Measurements from ENCODE around the gene PLA1A. TPM values are rescaled to one million over a fixed set of nuclear protein-coding genes. Genes with fewer than 3 reads are reported as not detected.

Gene PLA1A
- total and polyA plus RNA-seq, 10 of the 15 experiments (the other 5 are each of a cell fraction or from before 2014, with no cell fraction given), result 2.9 to 106 (median 4.8) TPM

DNA sequence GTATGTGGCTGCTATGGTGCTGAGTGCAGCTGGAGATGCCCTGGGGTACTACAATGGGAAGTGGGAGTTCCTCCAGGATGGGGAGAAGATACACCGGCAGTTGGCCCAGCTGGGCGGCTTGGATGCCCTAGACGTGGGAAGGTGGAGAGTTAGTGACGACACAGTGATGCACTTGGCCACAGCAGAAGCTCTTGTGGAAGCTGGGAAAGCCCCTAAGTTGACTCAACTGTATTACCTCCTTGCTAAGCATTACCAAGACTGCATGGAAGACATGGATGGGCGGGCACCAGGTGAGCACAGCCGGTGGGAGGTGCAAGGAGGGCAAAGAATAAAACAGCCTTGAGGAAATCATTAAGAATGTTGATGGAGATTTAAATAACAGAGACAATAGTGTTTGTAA lies 15.5 kb upstream of the PLA1A start:
- Histone ChIP-seq H3K36me3 (ENCODE audit: control insufficient read depth in 2 of 2, insufficient read depth in 2 of 2, low read length in 1 of 2) (peaks cover 0 to 5% of the 10 kb centered on the region in 2 experiments; a peak in 2 of 4 replicates), H4K20me1 (ENCODE audit: control insufficient read depth, insufficient read depth) (no peaks in the 10 kb centered on the region), H2AFZ (ENCODE audit: control insufficient read depth, low read depth, low read length) (peak overlapping the region; percentile 6; the same call in 1 of the 2 replicates), H3K27ac (ENCODE audit: control insufficient read depth, insufficient read depth) (peak overlapping the region; percentile 97), H3K9ac (ENCODE audit: control insufficient read depth, insufficient read depth, low read length) (peak overlapping the region; percentile 17; the same call in 1 of the 2 replicates), H3K4me1 (ENCODE audit: control insufficient read depth, insufficient read depth, low read length) (peaks cover 17% of the 10 kb centered on the region), H3K27me3 (replicated peaks in 1 of 2; ENCODE audit: control insufficient read depth in 2 of 2, insufficient read depth in 2 of 2, low read length in 1 of 2) (no peaks in the 10 kb centered on the region), H3K9me3 (replicated peaks; ENCODE audit: control insufficient read depth, insufficient read depth, low read length) (no peaks in the 10 kb centered on the region), H3K4me3 (peak overlapping the region; percentile 84), H3K79me2 (ENCODE audit: control insufficient read depth, insufficient read depth, low read length) (peaks cover 35% of the 10 kb centered on the region), H3K4me2 (ENCODE audit: control insufficient read depth, insufficient read depth) (peak overlapping the region; percentile 52)
- BruUV-seq (replicated peaks), result no TSS peak
- WGBS (ENCODE audit: insufficient coverage, insufficient replicate concordance, low lambda C conversion rate, missing lambda C conversion rate), result 4% methylated on average over 6 of the region's 6 CpGs
- FAIRE-seq (no peak), ATAC-seq (peak; percentile 56), DNase-seq (ENCODE audit: low read depth, low spot score) (no peak)
- in situ Hi-C loops (cut with MboI) (no loop called here), intact Hi-C loops (cut with micrococcal nuclease; ENCODE audit: unreplicated experiment) (no loop called here)
- POLR2A ChIA-PET, result interaction anchor here (0.6 to 7.4 kb wide), 15 partner anchors 9 to 513 kb away, joined by 3 to 133 read pairs (median 4); partner anchors contain the start of genes CD80 and PLA1A
- RAD21 ChIA-PET (ENCODE audit: unreplicated experiment), result interaction anchor here (0.7 to 6.2 kb wide), 14 partner anchors 11 to 160 kb away, joined by 3 to 76 read pairs (median 4); partner anchors contain the start of genes CD80 and PLA1A
- CTCF ChIA-PET, result interaction anchor here (0.9 to 6.4 kb wide), 9 partner anchors 10 to 120 kb away, joined by 3 to 56 read pairs (median 15); partner anchors contain the start of genes CD80 and COX17
- SMC1A ChIA-PET (ENCODE audit: uncharacterized antibody, unreplicated experiment), result interaction anchor here (0.6 to 5.7 kb wide), 15 partner anchors 8 to 117 kb away, joined by 3 to 62 read pairs (median 7); partner anchors contain the start of genes CD80 and PLA1A
- TF ChIP-seq EP300 (IDR thresholded peaks at IDR 0.05; ENCODE audit: borderline replicate concordance in 1 of 2, control insufficient read depth in 1 of 2, low read depth in 2 of 2, low read length in 2 of 2), result peak in 1 of 2 experiments; percentile 53; a peak in 1 of 4 replicates
- TF ChIP-seq, protein P1, sequence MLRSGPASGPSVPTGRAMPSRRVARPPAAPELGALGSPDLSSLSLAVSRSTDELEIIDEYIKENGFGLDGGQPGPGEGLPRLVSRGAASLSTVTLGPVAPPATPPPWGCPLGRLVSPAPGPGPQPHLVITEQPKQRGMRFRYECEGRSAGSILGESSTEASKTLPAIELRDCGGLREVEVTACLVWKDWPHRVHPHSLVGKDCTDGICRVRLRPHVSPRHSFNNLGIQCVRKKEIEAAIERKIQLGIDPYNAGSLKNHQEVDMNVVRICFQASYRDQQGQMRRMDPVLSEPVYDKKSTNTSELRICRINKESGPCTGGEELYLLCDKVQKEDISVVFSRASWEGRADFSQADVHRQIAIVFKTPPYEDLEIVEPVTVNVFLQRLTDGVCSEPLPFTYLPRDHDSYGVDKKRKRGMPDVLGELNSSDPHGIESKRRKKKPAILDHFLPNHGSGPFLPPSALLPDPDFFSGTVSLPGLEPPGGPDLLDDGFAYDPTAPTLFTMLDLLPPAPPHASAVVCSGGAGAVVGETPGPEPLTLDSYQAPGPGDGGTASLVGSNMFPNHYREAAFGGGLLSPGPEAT (IDR thresholded peaks at IDR 0.05; ENCODE audit: low read depth), result peak; percentile 81
- TF ChIP-seq YY1 (IDR thresholded peaks at IDR 0.05; ENCODE audit: low read depth, low read length), result 0 out of 2 replicates have a peak, but pooled peaks have one; percentile 12
- TF ChIP-seq, protein P2, sequence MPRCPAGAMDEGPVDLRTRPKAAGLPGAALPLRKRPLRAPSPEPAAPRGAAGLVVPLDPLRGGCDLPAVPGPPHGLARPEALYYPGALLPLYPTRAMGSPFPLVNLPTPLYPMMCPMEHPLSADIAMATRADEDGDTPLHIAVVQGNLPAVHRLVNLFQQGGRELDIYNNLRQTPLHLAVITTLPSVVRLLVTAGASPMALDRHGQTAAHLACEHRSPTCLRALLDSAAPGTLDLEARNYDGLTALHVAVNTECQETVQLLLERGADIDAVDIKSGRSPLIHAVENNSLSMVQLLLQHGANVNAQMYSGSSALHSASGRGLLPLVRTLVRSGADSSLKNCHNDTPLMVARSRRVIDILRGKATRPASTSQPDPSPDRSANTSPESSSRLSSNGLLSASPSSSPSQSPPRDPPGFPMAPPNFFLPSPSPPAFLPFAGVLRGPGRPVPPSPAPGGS (IDR thresholded peaks at IDR 0.05; ENCODE audit: borderline replicate concordance, insufficient read depth, low read depth, low read length, poor library complexity, severe bottlenecking), result peak; percentile 80
- TF ChIP-seq BMI1 (IDR thresholded peaks at IDR 0.05; ENCODE audit: borderline replicate concordance), result no peak; the same call in 1 of the 2 replicates
- peak; percentile 59 for TF ChIP-seq DPF2 (IDR thresholded peaks at IDR 0.05)
- peak; percentile 42; the same call in 1 of the 2 replicates for TF ChIP-seq RUNX3 (IDR thresholded peaks at IDR 0.05; ENCODE audit: low read length)
- TF ChIP-seq EED (IDR thresholded peaks at IDR 0.05; ENCODE audit: low read depth), result peak; percentile 90
- peak; percentile 90 for TF ChIP-seq IKZF2 (IDR thresholded peaks at IDR 0.05)
- TF ChIP-seq MYB (IDR thresholded peaks at IDR 0.05; ENCODE audit: borderline replicate concordance, low read depth, low read length), result 0 out of 2 replicates have a peak, but pooled peaks have one; percentile 68
- TF ChIP-seq, protein P3, sequence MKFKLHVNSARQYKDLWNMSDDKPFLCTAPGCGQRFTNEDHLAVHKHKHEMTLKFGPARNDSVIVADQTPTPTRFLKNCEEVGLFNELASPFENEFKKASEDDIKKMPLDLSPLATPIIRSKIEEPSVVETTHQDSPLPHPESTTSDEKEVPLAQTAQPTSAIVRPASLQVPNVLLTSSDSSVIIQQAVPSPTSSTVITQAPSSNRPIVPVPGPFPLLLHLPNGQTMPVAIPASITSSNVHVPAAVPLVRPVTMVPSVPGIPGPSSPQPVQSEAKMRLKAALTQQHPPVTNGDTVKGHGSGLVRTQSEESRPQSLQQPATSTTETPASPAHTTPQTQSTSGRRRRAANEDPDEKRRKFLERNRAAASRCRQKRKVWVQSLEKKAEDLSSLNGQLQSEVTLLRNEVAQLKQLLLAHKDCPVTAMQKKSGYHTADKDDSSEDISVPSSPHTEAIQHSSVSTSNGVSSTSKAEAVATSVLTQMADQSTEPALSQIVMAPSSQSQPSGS (IDR thresholded peaks at IDR 0.05; ENCODE audit: low read length), result peak; percentile 63; the same call in 1 of the 2 replicates
- TF ChIP-seq SIN3A (IDR thresholded peaks at IDR 0.05; ENCODE audit: low read depth, low read length), result no peak
- TF ChIP-seq GATAD2B (conservative IDR thresholded peaks at IDR 0.05; ENCODE audit: low read depth), result peak; percentile 46; the same call in 1 of the 2 replicates
- TF ChIP-seq ZNF217 (IDR thresholded peaks at IDR 0.05), result no peak
- TF ChIP-seq STAT1 (conservative IDR thresholded peaks at IDR 0.05), result no peak
- peak; percentile 36; the same call in 1 of the 2 replicates for TF ChIP-seq BACH1 (IDR thresholded peaks at IDR 0.05; ENCODE audit: borderline replicate concordance)

Measured in GM12878 (cell line).